Measurements from ENCODE around the gene SCAF4. TPM values are rescaled to one million over a fixed set of nuclear protein-coding genes. Genes with fewer than 3 reads are reported as not detected.
A peak's percentile ranks its signal among the peaks of the same experiment; 100 is the strongest.

Gene SCAF4
- total and polyA plus RNA-seq, 2 of the 8 experiments (the other 6 are each of a cell fraction or from before 2014, with no cell fraction given): 28.9 to 55.1 TPM

DNA sequence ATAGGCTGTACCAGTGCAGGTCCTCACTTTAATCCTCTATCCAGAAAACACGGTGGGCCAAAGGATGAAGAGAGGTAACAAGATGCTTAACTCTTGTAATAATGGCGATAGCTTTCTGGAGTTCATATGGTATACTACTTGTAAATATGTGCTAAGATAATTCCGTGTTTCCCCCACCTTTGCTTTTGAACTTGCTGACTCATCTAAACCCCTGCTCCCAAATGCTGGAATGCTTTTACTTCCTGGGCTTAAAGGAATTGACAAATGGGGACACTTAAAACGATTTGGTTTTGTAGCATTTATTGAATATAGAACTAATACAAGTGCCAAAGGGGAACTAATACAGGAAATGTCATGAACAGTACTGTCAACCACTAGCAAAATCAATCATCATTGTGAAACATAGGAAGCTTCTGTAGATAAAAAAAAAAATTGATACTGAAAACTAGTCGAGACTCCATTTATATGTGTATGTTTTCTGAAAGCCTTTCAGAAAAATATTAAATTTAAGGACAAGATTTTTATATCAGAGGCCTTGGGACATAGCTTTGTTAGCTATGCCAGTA, 65.4 kb downstream of the SCAF4 start:
- Histone ChIP-seq H3K4me2 (ENCODE audit: insufficient read depth in 1 of 2, low read depth in 2 of 2, low read length in 2 of 2) (no peak overlapping the region), H4K20me1 (replicated peaks in 1 of 2; ENCODE audit: control insufficient read depth in 1 of 2, insufficient read depth in 2 of 2, low read length in 2 of 2) (peaks cover 0 to 7% of the 10 kb centered on the region in 2 experiments), H3K27ac (ENCODE audit: low read depth, low read length) (no peak overlapping the region), H3K14ac (ENCODE audit: insufficient read length) (no peak overlapping the region), H2AFZ (ENCODE audit: low read length) (no peak overlapping the region), H2BK15ac (ENCODE audit: low read length) (no peak overlapping the region), H3K56ac (replicated peaks; ENCODE audit: insufficient read length, low read depth, low read length) (no peak overlapping the region), H3K9me3 (ENCODE audit: insufficient read depth in 2 of 2, low read depth in 1 of 2, low read length in 1 of 2) (no peaks in the 10 kb centered on the region), H3K79me1 (ENCODE audit: low read depth, low read length) (peaks cover 10% of the 10 kb centered on the region), H2BK20ac (ENCODE audit: low read length) (no peak overlapping the region), H3K27me3 (replicated peaks in 1 of 4; ENCODE audit: control insufficient read depth in 3 of 4, extremely low read depth in 1 of 4, insufficient read depth in 3 of 4, low read length in 3 of 4) (no peaks in the 10 kb centered on the region), H2AK5ac (ENCODE audit: low read depth, low read length) (no peak overlapping the region), H3K9ac (replicated peaks in 1 of 4; ENCODE audit: extremely low read depth in 1 of 4, low read depth in 3 of 4, low read length in 3 of 4) (no peak overlapping the region), H4K8ac (ENCODE audit: extremely low read depth, insufficient read depth, low read length) (no peak overlapping the region), H3K79me2 (ENCODE audit: control insufficient read depth in 1 of 2, insufficient read depth in 2 of 2, low read length in 2 of 2) (peaks cover 0 to 31% of the 10 kb centered on the region in 2 experiments; a peak in 2 of 4 replicates), H4K5ac (ENCODE audit: insufficient read length, low read depth, low read length) (no peak overlapping the region), H3K4me3 (ENCODE audit: extremely low read depth in 1 of 4, insufficient read depth in 2 of 4, low read depth in 3 of 4, low read length in 4 of 4) (no peak overlapping the region), H3K4me1 (replicated peaks in 1 of 4; ENCODE audit: control insufficient read depth in 3 of 4, insufficient read depth in 4 of 4, low read length in 3 of 4) (peaks cover 2 to 3% (median 3%) of the 10 kb centered on the region in 4 experiments; a peak in 5 of 7 replicates), H3K23me2 (ENCODE audit: low read depth, low read length) (no peaks in the 10 kb centered on the region), H3K18ac (ENCODE audit: extremely low read depth, low read length) (no peak overlapping the region), H3K23ac (ENCODE audit: insufficient read length) (no peak overlapping the region), H3K4ac (replicated peaks; ENCODE audit: insufficient read length, low read depth, low read length) (no peak overlapping the region), H2BK12ac (ENCODE audit: low read depth, low read length) (no peak overlapping the region), H2BK120ac (replicated peaks; ENCODE audit: low read depth, low read length) (no peak overlapping the region), H3K36me3 (ENCODE audit: control insufficient read depth in 2 of 4, insufficient read depth in 4 of 4, low read length in 3 of 4) (peaks cover 0 to 55% (median 9%) of the 10 kb centered on the region in 4 experiments; a peak in 5 of 8 replicates), H2BK5ac (ENCODE audit: low read depth, low read length) (no peak overlapping the region), H4K91ac (replicated peaks; ENCODE audit: insufficient read length, low read length) (no peak overlapping the region)
- TF ChIP-seq RNF2 (IDR thresholded peaks at IDR 0.05; ENCODE audit: borderline replicate concordance, low read depth, low read length, missing control alignments, poor library complexity, severe bottlenecking) (no peak), MAFK (IDR thresholded peaks at IDR 0.05; ENCODE audit: low read depth, low read length) (peak; percentile 63)
- FAIRE-seq (no peak), DNase-seq (ENCODE audit: low read depth in 1 of 2, low spot score in 2 of 2) (no peak)
- 85% methylated on average over 5 of the region's 5 CpGs; no CpG with 5 or more reads in 1 of the 2 experiments for WGBS, 2 experiments (ENCODE audit: extremely low coverage in 1 of 2, insufficient coverage in 1 of 2, insufficient read length in 1 of 2, insufficient replicate concordance in 2 of 2, low coverage in 1 of 2, low lambda C conversion rate in 2 of 2, missing lambda C conversion rate in 1 of 2)
- POLR2A ChIA-PET (ENCODE audit: partially characterized antibody): interaction anchor here (0.7 to 2.0 kb wide), 6 partner anchors 9 to 871 kb away, joined by 3 to 4 read pairs (median 4); no protein-coding TSS in a partner anchor
- CTCF ChIA-PET (ENCODE audit: partially characterized antibody): interaction anchor here (1.0 kb wide), 1 partner anchor 210 kb away, joined by 3 read pairs; no protein-coding TSS in a partner anchor
